Subcutaneous adipose tissue (tissue), 4 donors: Measurements from ENCODE around the gene ITGA6. TPM values are rescaled to one million over a fixed set of nuclear protein-coding genes. Genes with fewer than 3 reads are reported as not detected.

Experiments used
- CTCF ChIP-seq: fragments of 450-650 bp; IDR thresholded peaks from one replicate; pipeline ENCODE4 v1.5.1; 2016; ENCODE audit warnings: low read depth, mild to moderate bottlenecking, control low read depth, antibody characterized with exemption, moderate library complexity
- total RNA-seq, 4 donors: library from RNA; depleted of rRNA; stranded (reverse); fragments of >200 nt; gene quantifications; one replicate each; pipeline ENCODE4 v1.1.0, GENCODE V29; 2016

The ITGA6 gene
- total RNA-seq, 4 donors from 2014 or later = 43.7 to 133 (median 78.9) TPM

GRCh38 chr2:172525601-172526000, 98.2 kb downstream of the ITGA6 start:
- no peak for TF ChIP-seq CTCF

GRCh38 chr2:172531309-172531708, 103.9 kb downstream of the ITGA6 start:
- no peak for TF ChIP-seq CTCF

- TF ChIP-seq CTCF = no peak
Measured at GRCh38 chr2:172533687-172534086, 106.3 kb downstream of the ITGA6 start.

- TF ChIP-seq CTCF = no peak
Measured at GRCh38 chr2:172535119-172535518, 107.7 kb downstream of the ITGA6 start.

- no peak for TF ChIP-seq CTCF
Measured at GRCh38 chr2:172539767-172540166, 112.4 kb downstream of the ITGA6 start.

- TF ChIP-seq CTCF = no peak
Measured at GRCh38 chr2:172540421-172540820, 113.0 kb downstream of the ITGA6 start.

GRCh38 chr2:172545408-172546075, 118.2 kb downstream of the ITGA6 start:
- no peak for TF ChIP-seq CTCF
